ENCODE results near the gene PTGR2.

GRCh38 chr14:73843296-73843695 is 8.3 kb upstream of the PTGR2 start:
- TF ChIP-seq CTCF (IDR thresholded peaks at IDR 0.05) (no peak), POLR2A (IDR thresholded peaks at IDR 0.05) (no peak), POLR2AphosphoS5 (IDR thresholded peaks at IDR 0.05) (no peak), EP300 (IDR thresholded peaks at IDR 0.05) (no peak)
